Large intestine (tissue), 3 donors: ENCODE measurements around the gene ALG5. TPM values are rescaled to one million over a fixed set of nuclear protein-coding genes. Genes with fewer than 3 reads are reported as not detected.
A peak's percentile ranks its signal among the peaks of the same experiment; 100 is the strongest.

Source experiments
- DNase-seq, 2 donors: peaks; one replicate each; pipeline versions ENCODE4 v3.0.0 to v3.0.0-alpha.2; 2013
- H3K27ac ChIP-seq: one replicate; pipeline ENCODE4 v1.5.1; 2013; ENCODE audit warnings: low read length
- H3K27me3 ChIP-seq: 2 replicates; pipeline ENCODE4 v1.6.1; 2013; ENCODE audit warnings: low read length; ENCODE audit not compliant: control insufficient read depth, insufficient read depth
- H3K36me3 ChIP-seq: 2 replicates; pipeline ENCODE4 v1.6.1; 2013; ENCODE audit warnings: low read length; ENCODE audit not compliant: control insufficient read depth, insufficient read depth
- H3K4me1 ChIP-seq: one replicate; pipeline ENCODE4 v1.6.1; 2013; ENCODE audit warnings: low read length; ENCODE audit not compliant: control insufficient read depth, insufficient read depth
- H3K4me3 ChIP-seq: one replicate; pipeline ENCODE4 v1.5.1; 2013; ENCODE audit warnings: low read length
- H3K9me3 ChIP-seq: one replicate; pipeline ENCODE4 v1.6.1; 2013; ENCODE audit warnings: mild to moderate bottlenecking, low read depth, low read length, moderate library complexity; ENCODE audit not compliant: control insufficient read depth
- WGBS: methylation state at CpG from one replicate; pipeline ENCODE4 v1.1.5; 2013; ENCODE audit warnings: low lambda C conversion rate; ENCODE audit not compliant: insufficient coverage; 5-methylcytosine and 5-hydroxymethylcytosine counted together
- polyA plus RNA-seq: library from polyadenylated mRNA; unstranded; fragments of 120-200 nt; gene quantifications from one replicate; pipeline ENCODE4 v1.2.1, GENCODE V29; 2013

The ALG5 gene
- polyA plus RNA-seq, 1 donor, result 44.2 TPM

DNA sequence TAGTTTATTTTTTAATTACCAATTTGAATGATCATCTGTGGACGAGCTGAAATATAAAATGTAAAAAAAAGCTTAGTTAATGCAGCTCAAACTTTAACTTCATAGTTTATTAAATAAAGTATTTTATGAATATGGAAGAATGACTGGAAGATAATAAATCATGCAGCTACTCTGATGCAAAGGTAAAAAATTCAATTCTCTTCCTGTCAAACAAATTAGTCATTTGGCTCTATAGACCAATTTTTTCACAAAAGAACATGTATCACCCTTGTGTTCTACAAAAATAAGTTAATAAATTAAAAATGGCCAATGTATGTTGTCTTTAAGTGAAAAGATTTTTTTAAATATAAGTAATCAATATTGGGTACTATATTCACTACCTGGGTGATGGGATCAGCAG lies 27.6 kb upstream of the ALG5 start:
- 100% methylated on average over 1 of the region's 1 CpG for WGBS
- Histone ChIP-seq H3K4me3 (no peak overlapping the region), H3K4me1 (peaks cover 2% of the 10 kb centered on the region), H3K36me3 (peaks cover 44% of the 10 kb centered on the region), H3K9me3 (no peaks in the 10 kb centered on the region), H3K27me3 (no peaks in the 10 kb centered on the region), H3K27ac (no peak overlapping the region)
- no peak for DNase-seq

DNA sequence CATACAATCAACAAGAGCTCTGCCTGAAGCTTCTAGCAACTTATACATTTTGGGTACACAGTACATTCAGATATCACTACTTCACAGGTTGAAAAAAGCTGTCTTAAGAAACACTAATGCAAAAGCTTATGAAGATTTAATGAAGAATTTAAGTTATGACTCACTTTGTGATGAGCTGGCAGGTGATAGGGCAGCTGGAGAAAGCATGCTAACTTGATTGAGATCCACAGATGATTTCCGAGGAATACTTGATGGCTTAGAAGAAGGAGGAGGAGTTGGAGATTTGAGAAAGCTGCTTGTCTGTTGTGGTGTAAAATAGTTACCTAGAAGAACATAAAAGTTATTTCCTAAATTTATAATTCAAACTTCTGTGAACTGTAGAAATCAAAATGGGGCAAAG lies 24.7 kb upstream of the ALG5 start:
- Histone ChIP-seq H3K4me1 (peaks cover 2% of the 10 kb centered on the region), H3K27me3 (no peaks in the 10 kb centered on the region), H3K27ac (no peak overlapping the region), H3K4me3 (no peak overlapping the region), H3K9me3 (no peaks in the 10 kb centered on the region), H3K36me3 (peaks cover 46% of the 10 kb centered on the region)
- WGBS, result no CpG with 5 or more reads among the region's 1 CpG
- no peak for DNase-seq

DNA sequence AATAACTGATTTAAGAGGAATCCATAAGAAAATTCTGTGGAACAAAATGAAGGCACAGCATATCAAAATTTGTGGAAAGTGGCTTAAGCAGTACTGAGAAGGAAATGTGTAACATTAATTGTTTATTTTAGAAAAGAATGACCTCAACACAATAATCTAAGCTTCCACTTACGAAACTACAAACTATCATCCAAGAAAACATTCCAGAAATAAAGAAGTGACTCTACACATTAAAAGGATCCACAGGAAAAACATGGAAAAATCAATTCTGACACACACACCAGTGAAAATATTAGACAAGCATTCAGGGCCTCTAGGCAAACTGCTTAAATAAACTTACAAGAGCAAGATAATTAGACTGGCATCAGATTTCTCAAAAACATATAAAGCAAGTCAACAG lies 15.5 kb upstream of the ALG5 start:
- Histone ChIP-seq H3K4me3 (no peak overlapping the region), H3K27ac (no peak overlapping the region), H3K4me1 (no peaks in the 10 kb centered on the region), H3K9me3 (no peaks in the 10 kb centered on the region), H3K27me3 (no peaks in the 10 kb centered on the region), H3K36me3 (peaks cover 39% of the 10 kb centered on the region)
- no peak for DNase-seq
- WGBS, result no CpG with 5 or more reads among the region's 1 CpG

DNA sequence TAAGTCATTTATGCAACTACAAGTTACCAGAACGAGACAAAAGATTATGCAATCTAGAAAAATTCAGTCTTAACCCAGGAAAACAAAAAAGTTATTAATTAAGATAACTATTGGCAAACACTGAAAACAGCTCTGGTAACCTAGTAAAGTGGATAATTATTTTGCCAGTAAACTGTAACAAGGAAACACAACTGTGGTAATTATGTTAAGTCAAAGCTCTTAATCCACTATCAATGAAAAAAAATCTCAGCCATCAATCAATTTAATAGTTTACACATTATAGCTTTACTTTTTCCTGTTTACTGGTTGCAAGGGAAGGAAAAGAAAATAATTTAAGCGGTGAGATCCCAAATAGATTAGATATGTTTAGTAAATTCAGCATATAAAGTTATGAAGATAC lies 12.6 kb upstream of the ALG5 start:
- no peaks in the 10 kb centered on the region for H3K27me3 ChIP-seq
- no peak for DNase-seq
- H3K4me1 ChIP-seq, result no peaks in the 10 kb centered on the region
- 29% methylated on average over 1 of the region's 2 CpGs for WGBS
- peaks cover 48% of the 10 kb centered on the region for H3K36me3 ChIP-seq
- peak overlapping the region; percentile 33 for H3K27ac ChIP-seq
- no peak overlapping the region for H3K4me3 ChIP-seq
- H3K9me3 ChIP-seq, result no peaks in the 10 kb centered on the region

DNA sequence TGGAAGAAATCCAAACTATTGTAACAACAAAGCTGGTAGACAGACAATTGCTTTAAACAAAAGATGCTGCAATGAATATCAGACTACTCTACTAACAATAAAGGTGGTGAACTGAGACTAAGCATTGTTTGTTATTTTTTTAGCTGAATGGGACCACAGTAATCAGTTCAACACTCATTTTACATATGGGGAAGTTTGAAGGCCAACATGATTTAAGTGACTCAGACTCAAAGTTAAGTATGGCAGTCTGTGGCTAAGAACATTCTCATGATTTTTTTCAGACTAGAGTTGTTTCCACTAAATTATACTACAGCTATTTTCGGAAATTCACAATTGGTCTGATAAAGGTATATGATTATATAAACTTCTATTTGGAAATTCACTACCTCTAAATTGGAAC lies 11.9 kb upstream of the ALG5 start:
- no peaks in the 10 kb centered on the region for H3K27me3 ChIP-seq
- H3K36me3 ChIP-seq, result peaks cover 45% of the 10 kb centered on the region
- H3K27ac ChIP-seq, result no peak overlapping the region
- DNase-seq, result no peak
- no peaks in the 10 kb centered on the region for H3K4me1 ChIP-seq
- no CpG with 5 or more reads among the region's 1 CpG for WGBS
- no peak overlapping the region for H3K4me3 ChIP-seq
- H3K9me3 ChIP-seq, result no peaks in the 10 kb centered on the region

DNA sequence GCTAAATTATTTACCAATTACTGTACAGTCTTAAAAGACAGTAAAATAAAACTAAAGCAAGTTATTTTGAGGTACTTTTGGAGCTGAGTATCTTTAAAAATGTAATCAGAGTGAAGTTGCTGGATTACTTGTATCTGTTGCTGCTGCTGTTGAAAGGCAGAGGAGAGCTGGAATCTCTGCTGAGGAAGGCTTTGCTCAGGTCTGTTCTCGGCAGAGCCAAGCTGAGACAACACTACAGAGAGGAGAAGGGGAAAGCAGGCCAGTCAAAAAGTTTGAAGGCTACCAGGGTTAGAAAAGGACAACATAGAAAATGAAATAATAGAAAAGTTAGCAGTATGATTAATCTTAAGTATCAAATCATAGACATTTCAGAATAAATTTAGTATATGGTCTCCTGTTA lies 11.3 kb upstream of the ALG5 start:
- H3K27ac ChIP-seq, result no peak overlapping the region
- H3K4me1 ChIP-seq, result no peaks in the 10 kb centered on the region
- peaks cover 45% of the 10 kb centered on the region for H3K36me3 ChIP-seq
- H3K27me3 ChIP-seq, result no peaks in the 10 kb centered on the region
- no peak overlapping the region for H3K4me3 ChIP-seq
- no peaks in the 10 kb centered on the region for H3K9me3 ChIP-seq
- 88% methylated on average over 1 of the region's 1 CpG for WGBS
- DNase-seq, result no peak

DNA sequence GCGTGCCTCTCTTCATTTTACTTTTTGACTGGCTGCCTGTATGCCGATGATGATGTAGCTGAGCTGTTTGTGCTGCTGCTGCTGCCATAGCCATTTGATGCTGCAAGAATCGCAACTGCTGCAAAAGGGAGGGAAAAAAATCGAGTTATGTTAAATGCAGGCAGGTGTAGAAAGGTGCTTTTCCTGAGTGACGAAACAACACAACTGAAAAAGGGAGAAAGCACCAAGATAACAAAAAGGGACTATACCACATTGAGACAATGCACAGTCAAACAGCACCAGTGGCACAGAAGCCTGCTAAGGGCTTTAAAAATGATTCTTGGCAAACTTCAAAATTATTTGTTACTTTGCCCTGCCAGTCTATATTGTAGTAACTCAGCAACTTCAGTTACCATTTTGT lies 10.6 kb upstream of the ALG5 start:
- Histone ChIP-seq H3K4me3 (no peak overlapping the region), H3K27ac (no peak overlapping the region), H3K4me1 (no peaks in the 10 kb centered on the region), H3K36me3 (peaks cover 46% of the 10 kb centered on the region), H3K27me3 (no peaks in the 10 kb centered on the region), H3K9me3 (no peaks in the 10 kb centered on the region)
- no peak for DNase-seq
- WGBS, result 96% methylated on average over 3 of the region's 5 CpGs

DNA sequence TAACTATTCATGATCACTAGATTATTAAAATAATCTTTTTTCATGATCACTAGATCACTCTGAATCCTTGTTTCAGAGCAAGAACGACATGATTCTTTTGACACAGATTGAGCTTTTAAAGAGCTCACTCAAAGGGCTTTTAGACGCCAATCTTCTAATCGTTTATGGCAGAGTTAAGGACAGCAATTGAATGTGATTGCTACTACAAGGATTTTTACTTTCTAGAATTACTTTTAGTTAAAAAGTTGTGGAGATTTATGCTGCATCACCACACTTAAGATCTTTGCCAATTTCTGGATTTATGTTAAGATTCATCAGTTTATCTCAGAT lies 2.7 kb upstream of the ALG5 start:
- no peaks in the 10 kb centered on the region for H3K27me3 ChIP-seq
- no peak overlapping the region for H3K27ac ChIP-seq
- WGBS, result 29% methylated on average over 1 of the region's 3 CpGs
- peak overlapping the region; percentile 90 for H3K4me3 ChIP-seq
- H3K36me3 ChIP-seq, result peaks cover 24% of the 10 kb centered on the region
- DNase-seq, result no peak
- H3K9me3 ChIP-seq, result no peaks in the 10 kb centered on the region
- H3K4me1 ChIP-seq, result peaks cover 5% of the 10 kb centered on the region

DNA sequence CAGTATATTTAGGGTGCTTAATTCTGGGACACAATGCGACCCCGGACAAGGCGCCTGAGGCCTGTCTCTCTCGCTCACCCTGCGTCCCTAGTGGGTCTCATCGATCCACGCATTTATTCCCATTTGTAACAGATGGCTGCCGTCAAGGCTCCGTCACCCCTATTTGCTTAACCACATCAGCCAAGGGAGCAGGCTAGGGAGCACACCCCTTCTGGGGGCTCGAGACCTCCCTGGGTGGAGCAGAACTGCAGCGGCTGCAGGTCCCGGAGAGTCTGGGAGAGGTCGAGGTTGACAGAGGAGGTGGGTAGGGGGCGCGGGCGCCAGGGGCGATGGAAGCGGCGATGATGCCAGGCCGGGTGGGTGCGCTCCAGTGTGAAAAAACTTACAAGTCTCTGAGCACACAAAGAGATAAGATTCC lies 507 bp downstream of the ALG5 start:
- peak overlapping the region; percentile 98 for H3K4me3 ChIP-seq
- H3K9me3 ChIP-seq, result no peaks in the 10 kb centered on the region
- peaks cover 5% of the 10 kb centered on the region for H3K4me1 ChIP-seq
- WGBS, result no CpG with 5 or more reads among the region's 21 CpGs
- H3K36me3 ChIP-seq, result peaks cover 16% of the 10 kb centered on the region
- H3K27ac ChIP-seq, result peak overlapping the region; percentile 90
- DNase-seq, result peak in 1 of 2 donors; percentile 48
- H3K27me3 ChIP-seq, result no peaks in the 10 kb centered on the region

DNA sequence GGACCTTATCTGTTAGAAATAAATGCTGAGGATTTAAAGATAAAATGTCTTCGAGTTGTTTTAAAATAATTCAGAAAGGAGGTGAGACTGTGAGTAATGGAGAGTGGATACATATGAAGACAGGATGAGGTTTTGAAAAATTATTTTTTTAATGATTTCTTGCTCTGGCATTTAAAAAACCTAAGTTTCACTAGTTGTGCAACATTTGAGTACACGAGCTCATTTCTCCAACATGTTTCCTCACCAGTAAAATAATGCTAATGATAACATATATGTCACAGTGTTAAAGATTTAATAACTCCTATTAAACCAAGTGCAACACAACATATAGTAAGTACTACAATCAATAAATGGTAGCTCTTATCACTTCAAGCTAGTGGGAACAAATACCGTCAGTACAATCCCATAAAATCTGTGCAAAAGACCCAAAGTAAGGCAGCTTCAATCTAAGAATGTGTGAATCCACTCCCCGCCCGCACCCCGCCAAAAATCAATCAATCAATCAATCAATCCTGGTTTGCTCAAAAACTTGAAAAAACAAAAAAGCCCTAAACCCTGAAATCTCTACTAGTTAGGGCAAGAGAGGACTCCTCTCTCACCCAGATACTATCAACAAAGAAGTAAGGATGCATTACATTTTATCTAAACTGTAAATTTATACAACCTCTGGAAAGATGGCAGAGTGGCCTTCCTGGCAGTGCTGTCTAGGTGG lies 1.3 kb downstream of the ALG5 start:
- H3K36me3 ChIP-seq, result peaks cover 21% of the 10 kb centered on the region
- no peak for DNase-seq
- peak overlapping the region; percentile 98 for H3K4me3 ChIP-seq
- H3K4me1 ChIP-seq, result peaks cover 5% of the 10 kb centered on the region
- H3K9me3 ChIP-seq, result no peaks in the 10 kb centered on the region
- H3K27ac ChIP-seq, result peak overlapping the region; percentile 90
- WGBS, result 53% methylated on average over 2 of the region's 6 CpGs
- H3K27me3 ChIP-seq, result no peaks in the 10 kb centered on the region

DNA sequence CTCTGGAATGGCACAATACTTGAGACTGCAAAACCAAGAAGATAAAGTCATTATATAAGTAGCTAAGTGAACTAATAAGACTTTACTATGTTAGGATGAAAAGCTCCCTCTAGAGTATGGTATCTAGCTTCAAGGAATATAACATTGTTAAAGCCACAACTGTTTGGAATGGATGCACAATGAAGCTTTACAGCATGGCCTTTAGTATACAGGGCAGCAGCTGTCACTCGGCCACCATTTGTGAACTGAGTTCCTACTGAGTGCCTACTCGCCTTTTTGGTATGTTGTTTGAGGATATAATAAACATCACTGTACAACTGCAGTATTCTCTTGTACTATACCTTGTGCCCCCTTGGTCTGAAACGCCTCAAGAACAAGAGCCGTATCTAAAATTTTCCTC lies 6.8 kb downstream of the ALG5 start:
- Histone ChIP-seq H3K27me3 (no peaks in the 10 kb centered on the region), H3K4me3 (no peak overlapping the region), H3K36me3 (peaks cover 73% of the 10 kb centered on the region), H3K4me1 (no peaks in the 10 kb centered on the region), H3K9me3 (no peaks in the 10 kb centered on the region), H3K27ac (no peak overlapping the region)
- WGBS, result no CpG with 5 or more reads among the region's 4 CpGs
- no peak for DNase-seq
